Measurements from ENCODE around the gene NDUFB3.
"Not testable (repeated sequence)": the region's sequence is repeated elsewhere in the genome, so short reads cannot be mapped to it uniquely, and the experiment has no call there.

Gene NDUFB3

GRCh38 chr2:201071479-201072200 lies at the start of gene NDUFB3, which contains the start of gene HYCC2:
Gene NDUFB3, plus strand, starts transcription at chr2:201072001. Its CDS starts 6,882 bp downstream, at chr2:201078883.
Gene HYCC2, minus strand, starts transcription at chr2:201071671. Its CDS starts 47,662 bp downstream, at chr2:201024009.
- DNase-seq = peak; percentile 98

- no peak for DNase-seq
Measured at GRCh38 chr2:201024518-201024917, 47.3 kb upstream of the NDUFB3 start.

- not testable (repeated sequence) for DNase-seq
Measured at GRCh38 chr2:201034355-201034754, 37.4 kb upstream of the NDUFB3 start.

- not testable (repeated sequence) for DNase-seq
Measured at GRCh38 chr2:201038361-201038760, 33.4 kb upstream of the NDUFB3 start.

- DNase-seq = no peak
Measured at GRCh38 chr2:201038855-201039254, 32.9 kb upstream of the NDUFB3 start.

GRCh38 chr2:201040867-201041628 lies 30.8 kb upstream of the NDUFB3 start:
- peak; percentile 28 for DNase-seq

GRCh38 chr2:201042451-201042850 lies 29.4 kb upstream of the NDUFB3 start:
- not testable (repeated sequence) for DNase-seq

GRCh38 chr2:201043050-201043449 lies 28.8 kb upstream of the NDUFB3 start:
- not testable (repeated sequence) for DNase-seq

GRCh38 chr2:201046881-201047280 lies 24.9 kb upstream of the NDUFB3 start:
- no peak for DNase-seq

GRCh38 chr2:201049455-201049854 lies 22.3 kb upstream of the NDUFB3 start:
- no peak for DNase-seq

GRCh38 chr2:201057087-201057521 lies 14.7 kb upstream of the NDUFB3 start:
- no peak for DNase-seq

GRCh38 chr2:201057715-201058248 lies 14.0 kb upstream of the NDUFB3 start:
- DNase-seq = no peak

GRCh38 chr2:201058914-201059313 lies 12.9 kb upstream of the NDUFB3 start:
- no peak for DNase-seq

GRCh38 chr2:201059961-201060755 lies 11.6 kb upstream of the NDUFB3 start:
- no peak for DNase-seq

GRCh38 chr2:201063516-201063915 lies 8.3 kb upstream of the NDUFB3 start:
- not testable (repeated sequence) for DNase-seq

- no peak for DNase-seq
Measured at GRCh38 chr2:201064797-201065329, 6.9 kb upstream of the NDUFB3 start.

GRCh38 chr2:201070948-201071478 lies 788 bp upstream of the NDUFB3 start:
- DNase-seq = peak; percentile 65

GRCh38 chr2:201072201-201072530 lies 365 bp downstream of the NDUFB3 start:
- no peak for DNase-seq

GRCh38 chr2:201073071-201073470 lies 1.3 kb downstream of the NDUFB3 start:
- no peak for DNase-seq

GRCh38 chr2:201074996-201075395 lies 3.2 kb downstream of the NDUFB3 start:
- no peak for DNase-seq

GRCh38 chr2:201084863-201085262 lies 13.1 kb downstream of the NDUFB3 start:
- no peak for DNase-seq

- no peak for DNase-seq
Measured at GRCh38 chr2:201090574-201090973, 18.8 kb downstream of the NDUFB3 start.

Data from DMS53 (cell line).